GM19328 (cell line): ENCODE measurements around the gene ABHD16B.
A peak's percentile ranks its signal among the peaks of the same experiment; 100 is the strongest.

ENCODE experiments used
- ATAC-seq: cut with Tn5 transposase; IDR thresholded peaks from one replicate; pipeline ENCODE4 v1.9.1; 2021; ENCODE audit warnings: mild to moderate bottlenecking, moderate library complexity; ENCODE audit not compliant: unreplicated experiment

Gene ABHD16B

DNA sequence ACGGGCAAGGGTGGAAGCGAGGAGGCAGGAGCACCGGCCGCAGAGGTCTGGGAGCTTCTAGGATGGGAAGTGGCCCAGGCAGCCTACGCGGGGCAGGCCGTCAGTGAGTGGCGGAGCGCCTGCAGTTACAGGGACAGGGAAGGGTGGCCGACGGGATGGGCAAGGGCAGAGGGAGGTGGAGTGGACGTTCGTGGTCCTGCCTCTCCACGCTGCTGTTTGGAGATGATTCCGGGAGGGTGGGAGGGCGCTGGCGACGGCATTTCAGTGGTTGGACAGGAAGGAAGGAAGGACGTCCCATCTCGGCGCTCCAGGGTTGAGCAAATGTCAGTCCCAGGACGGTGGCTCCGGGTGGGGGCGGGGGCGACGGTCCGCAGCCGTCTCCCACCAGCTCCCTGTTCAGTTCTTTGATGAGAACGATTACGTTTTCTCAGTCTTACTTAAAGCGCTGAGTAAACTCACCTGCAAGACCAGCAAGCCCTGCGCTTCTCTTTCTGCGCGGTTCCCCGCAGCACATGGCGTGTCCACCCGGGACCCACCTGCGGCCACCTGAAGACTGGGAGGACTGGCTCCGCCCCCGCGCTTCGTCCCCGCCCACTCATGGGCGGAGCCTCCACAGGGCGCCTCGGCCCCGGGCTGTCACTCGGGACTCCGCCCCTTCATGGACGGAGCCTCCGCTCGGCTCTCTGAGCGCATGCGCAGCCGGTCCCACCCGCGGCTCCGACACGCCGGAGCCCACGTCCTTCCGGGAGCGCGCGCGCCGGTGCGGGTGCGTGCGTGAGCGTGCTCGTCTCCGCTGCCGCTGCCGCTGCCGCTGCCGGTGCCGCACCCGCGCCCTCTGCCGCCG, 33.3 kb downstream of the ABHD16B start, which contains the start of gene DNAJC5:
DNAJC5 (plus strand) TSS at position 769 of the 844 bp plus-strand sequence. CDS start 33,220 bp downstream, outside the sequence.
- ATAC-seq, result peak; percentile 77

GRCh38 chr20:63895202-63895951, 34.1 kb downstream of the ABHD16B start:
- peak; percentile 15 for ATAC-seq

DNA sequence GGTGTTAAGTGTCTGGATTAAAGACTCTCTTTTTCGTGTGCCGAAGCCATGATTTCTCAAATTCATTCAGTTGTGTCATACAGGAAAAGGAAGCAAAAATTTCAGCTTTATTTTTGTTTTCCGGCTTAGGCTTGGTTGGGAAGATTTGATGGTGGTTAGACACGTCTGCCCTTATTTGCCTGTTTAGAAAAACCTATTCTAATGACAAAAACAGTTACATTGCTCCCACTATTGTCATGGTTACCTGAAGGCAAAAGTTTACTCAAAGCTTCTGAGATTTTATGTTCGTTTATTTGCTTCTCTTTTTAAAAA, 34.6 kb downstream of the ABHD16B start:
- ATAC-seq, result no peak

DNA sequence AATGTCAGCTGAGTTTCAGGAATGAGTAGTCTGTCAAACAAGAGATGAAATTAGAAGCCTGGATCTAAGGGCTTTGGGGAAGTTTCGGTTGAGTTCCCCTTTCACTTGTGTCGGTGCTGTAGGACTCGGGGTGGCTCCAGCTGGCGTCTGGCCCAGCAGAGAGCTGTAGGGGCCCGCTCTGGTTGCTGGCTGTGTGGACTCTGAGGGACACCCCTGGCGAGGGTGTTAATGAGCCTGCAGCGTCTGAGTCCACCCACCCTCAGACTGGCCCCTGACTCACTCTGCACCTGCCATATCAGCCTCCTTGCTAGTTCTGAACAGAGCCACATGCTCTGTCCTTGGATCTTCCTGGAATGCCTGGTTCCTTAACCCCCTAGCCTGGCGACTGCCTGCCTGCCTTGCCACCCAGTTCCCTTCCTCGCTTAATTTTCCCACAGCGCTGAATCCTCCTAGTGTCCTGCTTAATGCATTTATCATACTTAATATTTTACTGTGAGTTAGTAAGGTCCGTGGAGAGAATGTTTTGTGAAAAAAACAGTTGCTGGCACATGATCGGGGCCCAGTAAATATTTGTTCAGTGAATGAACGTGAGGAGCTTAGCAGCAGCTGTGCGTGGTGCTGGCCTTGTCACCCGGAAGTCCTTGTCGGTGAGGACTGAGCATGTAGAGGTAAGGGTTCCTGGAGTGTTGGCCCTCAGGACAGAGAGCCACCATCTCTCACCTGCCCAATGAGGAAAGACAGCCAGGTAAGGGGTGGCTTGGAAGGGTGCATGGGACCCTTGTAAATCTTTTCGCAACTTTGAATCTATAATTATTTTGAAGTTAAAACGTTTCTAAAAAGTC, 35.2 kb downstream of the ABHD16B start:
- ATAC-seq, result no peak

DNA sequence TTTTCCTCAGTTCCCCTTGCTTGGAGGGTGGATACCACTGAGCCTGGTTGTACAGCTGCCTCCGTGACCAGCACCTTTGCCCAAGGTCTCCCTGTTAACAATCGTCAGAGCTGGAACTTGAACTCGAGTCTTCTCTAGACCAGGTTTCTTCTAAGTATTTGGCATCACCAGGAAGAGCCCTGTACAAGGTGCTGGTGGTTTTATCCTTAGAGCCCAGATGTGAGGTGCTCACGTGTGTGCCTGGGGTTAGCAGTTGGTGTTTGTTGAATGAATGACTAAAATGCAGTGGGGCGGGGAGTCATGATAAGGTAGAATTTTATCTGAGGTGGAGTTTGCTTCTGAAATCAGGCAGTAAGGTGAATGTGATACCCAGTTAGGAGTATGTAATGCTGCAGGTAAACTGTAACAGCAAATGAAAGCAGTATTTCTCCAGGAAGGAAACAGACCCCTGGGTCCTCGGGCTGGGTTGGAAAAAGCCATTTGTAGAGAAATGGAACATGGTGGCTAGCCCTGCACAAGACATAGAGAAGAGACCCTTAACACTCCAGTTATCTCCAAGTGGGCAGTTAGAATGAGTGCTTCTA, 36.8 kb downstream of the ABHD16B start:
- no peak for ATAC-seq

DNA sequence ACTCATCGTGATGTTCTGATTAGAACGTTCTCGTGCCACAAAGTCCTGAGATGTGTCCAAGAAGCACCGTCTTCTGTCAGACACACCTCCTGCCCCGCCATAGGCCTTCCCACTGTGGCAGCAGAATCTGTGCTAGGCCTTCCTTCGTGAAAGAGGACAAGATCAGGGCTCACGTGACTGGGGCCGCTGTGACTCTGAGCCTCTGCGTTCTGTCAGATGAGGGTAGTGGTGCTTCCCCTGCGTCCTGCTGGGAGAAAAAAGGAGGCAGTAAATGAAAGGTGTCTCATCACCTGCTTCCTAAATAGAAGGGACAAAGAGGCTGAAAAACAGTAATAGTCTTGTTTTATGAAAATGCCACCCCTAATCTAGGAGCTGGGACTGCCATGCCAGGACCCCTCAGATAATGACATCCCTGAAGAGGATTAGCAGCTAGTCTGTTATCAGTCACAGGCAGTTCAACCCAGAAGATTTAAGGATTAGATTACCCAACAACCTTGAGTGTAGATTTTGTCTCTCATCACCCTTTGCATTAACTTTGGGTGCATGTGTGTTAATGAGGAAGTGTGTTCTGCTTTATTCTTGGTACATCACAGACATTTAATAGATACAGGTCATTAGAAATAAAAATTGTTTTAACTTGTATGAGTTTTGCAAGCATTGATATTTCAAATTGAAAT, 37.7 kb downstream of the ABHD16B start:
- ATAC-seq, result no peak

DNA sequence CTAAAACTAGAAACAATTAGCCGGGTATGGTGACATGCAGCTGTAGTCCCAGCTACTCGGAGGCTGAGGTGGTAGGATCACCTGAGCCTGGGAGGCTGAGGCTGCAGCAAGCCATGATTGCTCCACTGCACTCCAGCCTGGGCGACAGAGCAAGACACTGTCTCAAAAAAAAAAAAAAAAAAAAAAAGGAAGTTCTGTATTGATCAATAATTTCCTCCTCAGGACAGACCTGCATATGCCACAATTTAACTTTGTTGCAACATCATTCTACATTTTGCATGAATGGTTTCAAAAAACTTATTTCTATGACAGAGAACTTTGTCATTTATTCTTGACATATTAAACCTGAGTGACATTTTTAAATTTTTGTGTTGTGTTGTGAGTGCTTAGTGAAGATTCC, 39.1 kb downstream of the ABHD16B start:
- ATAC-seq, result no peak

- ATAC-seq, result no peak
Observed at GRCh38 chr20:63903796-63904561, 42.7 kb downstream of the ABHD16B start.

- no peak for ATAC-seq
Observed at GRCh38 chr20:63908008-63908682, 46.8 kb downstream of the ABHD16B start.

DNA sequence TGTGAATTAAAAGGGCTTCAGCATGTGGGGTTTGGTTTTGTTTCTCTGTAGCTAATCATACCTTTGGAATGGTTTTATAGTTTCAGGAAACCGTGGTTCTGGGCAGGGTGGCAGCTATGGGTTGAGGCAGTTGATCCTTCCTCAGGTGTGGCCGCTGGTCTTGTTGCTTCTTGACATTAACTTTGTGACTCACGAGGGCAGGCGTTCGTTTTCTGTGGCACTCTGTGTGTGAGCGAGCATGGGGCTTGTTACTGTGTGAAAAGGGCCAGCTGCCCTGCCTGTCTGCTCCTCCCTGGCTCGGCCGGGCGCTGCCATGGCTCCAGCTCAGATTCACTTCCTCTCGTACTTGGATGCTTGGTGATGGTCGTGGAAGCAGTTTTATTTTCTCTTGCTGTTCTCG, 49.9 kb downstream of the ABHD16B start:
- ATAC-seq, result no peak
